ENCODE measurements around the gene MTX1. TPM values are rescaled to one million over a fixed set of nuclear protein-coding genes. Genes with fewer than 3 reads are reported as not detected.

Gene MTX1
- total and polyA plus RNA-seq, 9 of the 15 experiments (the other 6 are each of a cell fraction or from before 2014, with no cell fraction given): 29.1 to 98.4 (median 66.9) TPM

- TF ChIP-seq, protein P1, sequence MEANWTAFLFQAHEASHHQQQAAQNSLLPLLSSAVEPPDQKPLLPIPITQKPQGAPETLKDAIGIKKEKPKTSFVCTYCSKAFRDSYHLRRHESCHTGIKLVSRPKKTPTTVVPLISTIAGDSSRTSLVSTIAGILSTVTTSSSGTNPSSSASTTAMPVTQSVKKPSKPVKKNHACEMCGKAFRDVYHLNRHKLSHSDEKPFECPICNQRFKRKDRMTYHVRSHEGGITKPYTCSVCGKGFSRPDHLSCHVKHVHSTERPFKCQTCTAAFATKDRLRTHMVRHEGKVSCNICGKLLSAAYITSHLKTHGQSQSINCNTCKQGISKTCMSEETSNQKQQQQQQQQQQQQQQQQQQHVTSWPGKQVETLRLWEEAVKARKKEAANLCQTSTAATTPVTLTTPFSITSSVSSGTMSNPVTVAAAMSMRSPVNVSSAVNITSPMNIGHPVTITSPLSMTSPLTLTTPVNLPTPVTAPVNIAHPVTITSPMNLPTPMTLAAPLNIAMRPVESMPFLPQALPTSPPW (CRISPR knock-in tag; IDR thresholded peaks at IDR 0.05): peak; percentile 51; the same call in 1 of the 2 replicates
- 0 out of 4 replicates have a peak, but pooled peaks of 1 of the 2 experiments have one; percentile 21 for TF ChIP-seq NRF1 (conservative IDR thresholded peaks at IDR 0.05 in 1 of 2, IDR thresholded peaks at IDR 0.05 in 1 of 2)
- TF ChIP-seq HDAC3 (IDR thresholded peaks at IDR 0.05; ENCODE audit: borderline replicate concordance, partially characterized antibody): no peak
- TF ChIP-seq POLR2AphosphoS5 (IDR thresholded peaks at IDR 0.05; ENCODE audit: control insufficient read depth, insufficient read depth, low read depth, low read length): no peak
- TF ChIP-seq SIN3B (IDR thresholded peaks at IDR 0.05; ENCODE audit: low read depth): 0 out of 2 replicates have a peak, but pooled peaks have one; percentile 12
- no peak for TF ChIP-seq GATAD2B (IDR thresholded peaks at IDR 0.05; ENCODE audit: borderline replicate concordance)
- 0 out of 2 replicates have a peak, but pooled peaks have one; percentile 17 for TF ChIP-seq MAFK (IDR thresholded peaks at IDR 0.05; ENCODE audit: low read length)
- TF ChIP-seq NFIX (CRISPR knock-in tag; IDR thresholded peaks at IDR 0.05; ENCODE audit: low read depth): no peak
- no peak; the same call in 1 of the 2 replicates for TF ChIP-seq TEAD4 (IDR thresholded peaks at IDR 0.05; ENCODE audit: low read length)
- TF ChIP-seq TEAD4 (CRISPR knock-in tag; IDR thresholded peaks at IDR 0.05; ENCODE audit: borderline replicate concordance): no peak
- no peak for TF ChIP-seq ZFP36 (IDR thresholded peaks at IDR 0.05; ENCODE audit: low read depth, low read length, partially characterized antibody)
- TF ChIP-seq, protein P2, sequence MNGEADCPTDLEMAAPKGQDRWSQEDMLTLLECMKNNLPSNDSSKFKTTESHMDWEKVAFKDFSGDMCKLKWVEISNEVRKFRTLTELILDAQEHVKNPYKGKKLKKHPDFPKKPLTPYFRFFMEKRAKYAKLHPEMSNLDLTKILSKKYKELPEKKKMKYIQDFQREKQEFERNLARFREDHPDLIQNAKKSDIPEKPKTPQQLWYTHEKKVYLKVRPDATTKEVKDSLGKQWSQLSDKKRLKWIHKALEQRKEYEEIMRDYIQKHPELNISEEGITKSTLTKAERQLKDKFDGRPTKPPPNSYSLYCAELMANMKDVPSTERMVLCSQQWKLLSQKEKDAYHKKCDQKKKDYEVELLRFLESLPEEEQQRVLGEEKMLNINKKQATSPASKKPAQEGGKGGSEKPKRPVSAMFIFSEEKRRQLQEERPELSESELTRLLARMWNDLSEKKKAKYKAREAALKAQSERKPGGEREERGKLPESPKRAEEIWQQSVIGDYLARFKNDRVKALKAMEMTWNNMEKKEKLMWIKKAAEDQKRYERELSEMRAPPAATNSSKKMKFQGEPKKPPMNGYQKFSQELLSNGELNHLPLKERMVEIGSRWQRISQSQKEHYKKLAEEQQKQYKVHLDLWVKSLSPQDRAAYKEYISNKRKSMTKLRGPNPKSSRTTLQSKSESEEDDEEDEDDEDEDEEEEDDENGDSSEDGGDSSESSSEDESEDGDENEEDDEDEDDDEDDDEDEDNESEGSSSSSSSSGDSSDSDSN (IDR thresholded peaks at IDR 0.05; ENCODE audit: borderline replicate concordance in 1 of 2, low read depth in 2 of 2, low read length in 2 of 2): 0 out of 4 replicates have a peak, but pooled peaks of 1 of the 2 experiments have one; percentile 19
- TF ChIP-seq, protein P3, sequence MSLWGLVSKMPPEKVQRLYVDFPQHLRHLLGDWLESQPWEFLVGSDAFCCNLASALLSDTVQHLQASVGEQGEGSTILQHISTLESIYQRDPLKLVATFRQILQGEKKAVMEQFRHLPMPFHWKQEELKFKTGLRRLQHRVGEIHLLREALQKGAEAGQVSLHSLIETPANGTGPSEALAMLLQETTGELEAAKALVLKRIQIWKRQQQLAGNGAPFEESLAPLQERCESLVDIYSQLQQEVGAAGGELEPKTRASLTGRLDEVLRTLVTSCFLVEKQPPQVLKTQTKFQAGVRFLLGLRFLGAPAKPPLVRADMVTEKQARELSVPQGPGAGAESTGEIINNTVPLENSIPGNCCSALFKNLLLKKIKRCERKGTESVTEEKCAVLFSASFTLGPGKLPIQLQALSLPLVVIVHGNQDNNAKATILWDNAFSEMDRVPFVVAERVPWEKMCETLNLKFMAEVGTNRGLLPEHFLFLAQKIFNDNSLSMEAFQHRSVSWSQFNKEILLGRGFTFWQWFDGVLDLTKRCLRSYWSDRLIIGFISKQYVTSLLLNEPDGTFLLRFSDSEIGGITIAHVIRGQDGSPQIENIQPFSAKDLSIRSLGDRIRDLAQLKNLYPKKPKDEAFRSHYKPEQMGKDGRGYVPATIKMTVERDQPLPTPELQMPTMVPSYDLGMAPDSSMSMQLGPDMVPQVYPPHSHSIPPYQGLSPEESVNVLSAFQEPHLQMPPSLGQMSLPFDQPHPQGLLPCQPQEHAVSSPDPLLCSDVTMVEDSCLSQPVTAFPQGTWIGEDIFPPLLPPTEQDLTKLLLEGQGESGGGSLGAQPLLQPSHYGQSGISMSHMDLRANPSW (CRISPR knock-in tag; IDR thresholded peaks at IDR 0.05): 0 out of 2 replicates have a peak, but pooled peaks have one; percentile 48
- peak; percentile 62; the same call in 1 of the 2 replicates for TF ChIP-seq NBN (IDR thresholded peaks at IDR 0.05; ENCODE audit: low read depth)
- TF ChIP-seq ATF7 (IDR thresholded peaks at IDR 0.05): peak; percentile 73; the same call in 1 of the 2 replicates
- peak; percentile 23 for TF ChIP-seq PHF20 (IDR thresholded peaks at IDR 0.05; ENCODE audit: partially characterized antibody)
- TF ChIP-seq ZC3H11A (IDR thresholded peaks at IDR 0.05; ENCODE audit: low read depth, low read length): no peak
- TF ChIP-seq MEIS2 (IDR thresholded peaks at IDR 0.05; ENCODE audit: partially characterized antibody): peak; percentile 8
- TF ChIP-seq FOXA3 (CRISPR knock-in tag; conservative IDR thresholded peaks at IDR 0.05 in 1 of 2, IDR thresholded peaks at IDR 0.05 in 1 of 2): no peak
- no peak for TF ChIP-seq NCOA6 (IDR thresholded peaks at IDR 0.05)
- TF ChIP-seq RUNX1 (IDR thresholded peaks at IDR 0.05; ENCODE audit: low read depth): no peak
Observed at GRCh38 chr1:155250633-155251449, 42.3 kb downstream of the MTX1 start (continued).

All from K562 (cell line).